ENCODE data around the gene IFITM10.

Gene IFITM10

GRCh38 chr11:1756791-1757771 is 6.7 kb upstream of the IFITM10 start:
- H2AFZ ChIP-seq (ENCODE audit: low read depth, low read length): no peak overlapping the region
- H3K4me1 ChIP-seq (ENCODE audit: insufficient read depth, low read length): no peaks in the 10 kb centered on the region
- no peak overlapping the region for H3K4me3 ChIP-seq (ENCODE audit: low read length)
- no peaks in the 10 kb centered on the region for H3K9me3 ChIP-seq (ENCODE audit: low read length)
- H3K36me3 ChIP-seq (ENCODE audit: insufficient read depth, low read length): peaks cover 13% of the 10 kb centered on the region
- no peaks in the 10 kb centered on the region for H3K27me3 ChIP-seq (ENCODE audit: insufficient read depth, low read length)

GRCh38 chr11:1755692-1756561 is 5.5 kb upstream of the IFITM10 start:
- Histone ChIP-seq H2AFZ (ENCODE audit: low read depth, low read length) (no peak overlapping the region), H3K9me3 (ENCODE audit: low read length) (no peaks in the 10 kb centered on the region), H3K4me3 (ENCODE audit: low read length) (no peak overlapping the region), H3K27me3 (ENCODE audit: insufficient read depth, low read length) (no peaks in the 10 kb centered on the region), H3K36me3 (ENCODE audit: insufficient read depth, low read length) (peaks cover 11% of the 10 kb centered on the region), H3K4me1 (ENCODE audit: insufficient read depth, low read length) (no peaks in the 10 kb centered on the region)

GRCh38 chr11:1755344-1755691 is 4.9 kb upstream of the IFITM10 start:
- H3K4me3 ChIP-seq (ENCODE audit: low read length): no peak overlapping the region
- peaks cover 7% of the 10 kb centered on the region for H3K36me3 ChIP-seq (ENCODE audit: insufficient read depth, low read length)
- H3K9me3 ChIP-seq (ENCODE audit: low read length): no peaks in the 10 kb centered on the region
- H3K27me3 ChIP-seq (ENCODE audit: insufficient read depth, low read length): peaks cover 6% of the 10 kb centered on the region
- H2AFZ ChIP-seq (ENCODE audit: low read depth, low read length): no peak overlapping the region
- no peaks in the 10 kb centered on the region for H3K4me1 ChIP-seq (ENCODE audit: insufficient read depth, low read length)

- peaks cover 7% of the 10 kb centered on the region for H3K36me3 ChIP-seq (ENCODE audit: insufficient read depth, low read length)
- no peaks in the 10 kb centered on the region for H3K9me3 ChIP-seq (ENCODE audit: low read length)
- peaks cover 13% of the 10 kb centered on the region for H3K27me3 ChIP-seq (ENCODE audit: insufficient read depth, low read length)
Measured at GRCh38 chr11:1754376-1755150, 4.2 kb upstream of the IFITM10 start.

GRCh38 chr11:1753929-1754305 is 3.5 kb upstream of the IFITM10 start:
- peaks cover 7% of the 10 kb centered on the region for H3K36me3 ChIP-seq (ENCODE audit: insufficient read depth, low read length)
- H3K4me3 ChIP-seq (ENCODE audit: low read length): no peak overlapping the region
- H3K4me1 ChIP-seq (ENCODE audit: insufficient read depth, low read length): no peaks in the 10 kb centered on the region
- no peak overlapping the region for H2AFZ ChIP-seq (ENCODE audit: low read depth, low read length)
- peaks cover 17% of the 10 kb centered on the region for H3K27me3 ChIP-seq (ENCODE audit: insufficient read depth, low read length)
- H3K9me3 ChIP-seq (ENCODE audit: low read length): no peaks in the 10 kb centered on the region

More at GRCh38 chr11:1754376-1755150, 4.2 kb upstream of the IFITM10 start:
- no peak overlapping the region for H2AFZ ChIP-seq (ENCODE audit: low read depth, low read length)
- no peaks in the 10 kb centered on the region for H3K4me1 ChIP-seq (ENCODE audit: insufficient read depth, low read length)
- H3K4me3 ChIP-seq (ENCODE audit: low read length): no peak overlapping the region

GRCh38 chr11:1753229-1753928 is 3.0 kb upstream of the IFITM10 start:
- H3K9me3 ChIP-seq (ENCODE audit: low read length): no peaks in the 10 kb centered on the region
- H3K4me3 ChIP-seq (ENCODE audit: low read length): no peak overlapping the region
- H3K4me1 ChIP-seq (ENCODE audit: insufficient read depth, low read length): no peaks in the 10 kb centered on the region
- peaks cover 7% of the 10 kb centered on the region for H3K36me3 ChIP-seq (ENCODE audit: insufficient read depth, low read length)
- H3K27me3 ChIP-seq (ENCODE audit: insufficient read depth, low read length): peaks cover 20% of the 10 kb centered on the region
- H2AFZ ChIP-seq (ENCODE audit: low read depth, low read length): no peak overlapping the region

- H2AFZ ChIP-seq (ENCODE audit: low read depth, low read length): no peak overlapping the region
- H3K4me1 ChIP-seq (ENCODE audit: insufficient read depth, low read length): no peaks in the 10 kb centered on the region
- no peak overlapping the region for H3K4me3 ChIP-seq (ENCODE audit: low read length)
- H3K36me3 ChIP-seq (ENCODE audit: insufficient read depth, low read length): peaks cover 7% of the 10 kb centered on the region
- no peaks in the 10 kb centered on the region for H3K9me3 ChIP-seq (ENCODE audit: low read length)
- H3K27me3 ChIP-seq (ENCODE audit: insufficient read depth, low read length): peaks cover 25% of the 10 kb centered on the region
Measured at GRCh38 chr11:1752907-1753228, 2.5 kb upstream of the IFITM10 start.

GRCh38 chr11:1751999-1752906 is 1.9 kb upstream of the IFITM10 start:
- Histone ChIP-seq H3K27me3 (ENCODE audit: insufficient read depth, low read length) (peaks cover 29% of the 10 kb centered on the region), H3K4me3 (ENCODE audit: low read length) (no peak overlapping the region), H3K4me1 (ENCODE audit: insufficient read depth, low read length) (no peaks in the 10 kb centered on the region)

GRCh38 chr11:1751531-1751921 is 1.1 kb upstream of the IFITM10 start:
- no peaks in the 10 kb centered on the region for H3K9me3 ChIP-seq (ENCODE audit: low read length)
- peaks cover 3% of the 10 kb centered on the region for H3K36me3 ChIP-seq (ENCODE audit: insufficient read depth, low read length)
- peaks cover 32% of the 10 kb centered on the region for H3K27me3 ChIP-seq (ENCODE audit: insufficient read depth, low read length)
- H3K4me3 ChIP-seq (ENCODE audit: low read length): no peak overlapping the region
- H2AFZ ChIP-seq (ENCODE audit: low read depth, low read length): no peak overlapping the region
- H3K4me1 ChIP-seq (ENCODE audit: insufficient read depth, low read length): no peaks in the 10 kb centered on the region

More at GRCh38 chr11:1751999-1752906, 1.9 kb upstream of the IFITM10 start:
- H3K9me3 ChIP-seq (ENCODE audit: low read length): no peaks in the 10 kb centered on the region
- H2AFZ ChIP-seq (ENCODE audit: low read depth, low read length): no peak overlapping the region
- peaks cover 6% of the 10 kb centered on the region for H3K36me3 ChIP-seq (ENCODE audit: insufficient read depth, low read length)

GRCh38 chr11:1750840-1751530 is 590 bp upstream of the IFITM10 start:
- H3K9me3 ChIP-seq (ENCODE audit: low read length): no peaks in the 10 kb centered on the region
- H3K4me1 ChIP-seq (ENCODE audit: insufficient read depth, low read length): no peaks in the 10 kb centered on the region
- H2AFZ ChIP-seq (ENCODE audit: low read depth, low read length): no peak overlapping the region
- peaks cover 32% of the 10 kb centered on the region for H3K27me3 ChIP-seq (ENCODE audit: insufficient read depth, low read length)
- H3K36me3 ChIP-seq (ENCODE audit: insufficient read depth, low read length): peaks cover 3% of the 10 kb centered on the region
- no peak overlapping the region for H3K4me3 ChIP-seq (ENCODE audit: low read length)

All from neuron (in vitro differentiated cells).